ENCODE results near the gene PLCD3. TPM values are rescaled to one million over a fixed set of nuclear protein-coding genes. Genes with fewer than 3 reads are reported as not detected.

PLCD3 gene
- total and polyA plus RNA-seq, 9 of the 15 experiments (the other 6 are each of a cell fraction or from before 2014, with no cell fraction given), result 0.20 to 22.6 (median 7.5) TPM

- no peak for TF ChIP-seq ZNF518B (CRISPR knock-in tag; IDR thresholded peaks at IDR 0.05)
- TF ChIP-seq E2F5 (CRISPR knock-in tag; IDR thresholded peaks at IDR 0.05), result no peak
- TF ChIP-seq NR4A1 (CRISPR knock-in tag; IDR thresholded peaks at IDR 0.05), result no peak
- no peak for TF ChIP-seq NR4A1 (tag; IDR thresholded peaks at IDR 0.05)
- no peak for TF ChIP-seq GATAD2A (IDR thresholded peaks at IDR 0.05)
- TF ChIP-seq TFAP4 (CRISPR knock-in tag; IDR thresholded peaks at IDR 0.05; ENCODE audit: borderline replicate concordance), result no peak
These were observed 30.2 kb downstream of the PLCD3 start (continued) for GRCh38 chr17:45101883-45102811.

All from K562 (cell line).